MM.1S (cell line): ENCODE measurements around the gene NRXN3.

Source experiments
- DNase-seq: peaks from one replicate; pipeline ENCODE4 v3.0.0-alpha.2; 2015
- H2AFZ ChIP-seq: fragments of 300-600 bp; sonication (generic); 2 replicates; pipeline ENCODE4 v1.6.0; 2016; ENCODE audit warnings: antibody characterized with exemption, low read length
- H3F3A ChIP-seq: fragments of 300-600 bp; sonication (generic); 2 replicates; pipeline ENCODE4 v1.6.1; 2016; ENCODE audit warnings: mild to moderate bottlenecking, antibody characterized with exemption, low read length, moderate library complexity, mixed read lengths; ENCODE audit not compliant: insufficient read depth
- H3K27ac ChIP-seq: fragments of 300-600 bp; sonication (generic); 2 replicates; pipeline ENCODE4 v1.5.1; 2016; ENCODE audit warnings: mild to moderate bottlenecking, low read length
- H3K27me3 ChIP-seq: fragments of 300-600 bp; sonication (generic); replicated peaks from 2 replicates; pipeline ENCODE4 v1.6.0; 2016; ENCODE audit warnings: low read length; ENCODE audit not compliant: insufficient read depth
- H3K36me3 ChIP-seq: fragments of 300-600 bp; sonication (generic); replicated peaks from 2 replicates; pipeline ENCODE4 v1.6.1; 2016; ENCODE audit warnings: mild to moderate bottlenecking, low read length, mixed read lengths; ENCODE audit not compliant: insufficient read depth
- H3K4me1 ChIP-seq: fragments of 300-600 bp; sonication (generic); 2 replicates; pipeline ENCODE4 v1.6.1; 2016; ENCODE audit warnings: low read length, mixed read lengths
- H3K4me2 ChIP-seq: fragments of 300-600 bp; sonication (generic); 2 replicates; pipeline ENCODE4 v1.6.0; 2016; ENCODE audit warnings: low read depth, low read length
- H3K4me3 ChIP-seq: fragments of 300-600 bp; sonication (generic); 2 replicates; pipeline ENCODE4 v1.5.1; 2016; ENCODE audit warnings: low read length, mixed read lengths
- H3K79me2 ChIP-seq: fragments of 300-600 bp; sonication (generic); 2 replicates; pipeline ENCODE4 v1.6.1; 2016; ENCODE audit warnings: mixed run types, low read length, mixed read lengths
- H3K9ac ChIP-seq: fragments of 300-600 bp; sonication (generic); 2 replicates; pipeline ENCODE4 v1.6.1; 2016; ENCODE audit warnings: low read length, mixed read lengths
- H3K9me2 ChIP-seq: fragments of 300-600 bp; sonication (generic); replicated peaks from 2 replicates; pipeline ENCODE4 v1.6.1; 2016; ENCODE audit warnings: mild to moderate bottlenecking, low read length, mixed read lengths; ENCODE audit not compliant: insufficient read depth
- H3K9me3 ChIP-seq: fragments of 300-600 bp; sonication (generic); replicated peaks from 2 replicates; pipeline ENCODE4 v1.6.1; 2016; ENCODE audit warnings: mild to moderate bottlenecking, low read length, mixed read lengths; ENCODE audit not compliant: insufficient read depth
- H4K20me1 ChIP-seq: fragments of 300-600 bp; sonication (generic); 2 replicates; pipeline ENCODE4 v1.6.1; 2016; ENCODE audit warnings: mild to moderate bottlenecking, low read length, moderate library complexity, mixed read lengths; ENCODE audit not compliant: insufficient read depth
- EZH2 ChIP-seq: fragments of 300-600 bp; sonication (generic); optimal IDR thresholded peaks from 2 replicates; pipeline ENCODE3; 2017; ENCODE audit warnings: low read depth, mild to moderate bottlenecking, antibody characterized with exemption, low read length, mixed read lengths
- EZH2phosphoT487 ChIP-seq: fragments of 300-600 bp; sonication (generic); IDR thresholded peaks from 2 replicates; pipeline ENCODE4 v1.6.1; 2018; ENCODE audit warnings: antibody characterized with exemption, low read length
- TF ChIP-seq, protein P1 (sequence below): fragments of 300-600 bp; sonication (generic); IDR thresholded peaks from 2 replicates; pipeline ENCODE4 v1.5.1; 2016; ENCODE audit warnings: antibody characterized with exemption, low read length, mixed read lengths

The NRXN3 gene

DNA sequence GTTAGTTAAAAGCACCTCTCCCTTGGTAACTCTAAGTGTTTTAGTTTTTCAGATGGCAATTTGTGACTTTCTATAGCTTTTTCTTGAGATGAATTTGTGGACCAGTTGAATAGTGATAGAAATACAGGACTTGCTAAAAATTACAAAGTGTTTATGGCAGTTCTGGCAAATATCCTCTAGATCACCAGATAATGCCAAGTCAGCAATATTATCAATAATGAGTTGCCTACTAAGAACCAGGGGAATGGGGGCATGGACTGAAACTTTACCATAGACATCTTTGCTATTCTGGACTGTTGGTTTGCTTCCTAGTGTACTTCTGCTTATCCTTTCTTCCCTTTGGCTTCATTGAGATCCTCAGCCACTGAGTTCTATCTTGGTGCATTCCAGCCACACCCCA lies 1456.9 kb downstream of the NRXN3 start:
- no peaks in the 10 kb centered on the region for H3K9me2 ChIP-seq
- no peak for DNase-seq
- no peaks in the 10 kb centered on the region for H3K9me3 ChIP-seq
- H3K36me3 ChIP-seq: no peaks in the 10 kb centered on the region
- H3K4me3 ChIP-seq: no peak overlapping the region
- no peak for TF ChIP-seq EZH2phosphoT487
- TF ChIP-seq, protein P1, sequence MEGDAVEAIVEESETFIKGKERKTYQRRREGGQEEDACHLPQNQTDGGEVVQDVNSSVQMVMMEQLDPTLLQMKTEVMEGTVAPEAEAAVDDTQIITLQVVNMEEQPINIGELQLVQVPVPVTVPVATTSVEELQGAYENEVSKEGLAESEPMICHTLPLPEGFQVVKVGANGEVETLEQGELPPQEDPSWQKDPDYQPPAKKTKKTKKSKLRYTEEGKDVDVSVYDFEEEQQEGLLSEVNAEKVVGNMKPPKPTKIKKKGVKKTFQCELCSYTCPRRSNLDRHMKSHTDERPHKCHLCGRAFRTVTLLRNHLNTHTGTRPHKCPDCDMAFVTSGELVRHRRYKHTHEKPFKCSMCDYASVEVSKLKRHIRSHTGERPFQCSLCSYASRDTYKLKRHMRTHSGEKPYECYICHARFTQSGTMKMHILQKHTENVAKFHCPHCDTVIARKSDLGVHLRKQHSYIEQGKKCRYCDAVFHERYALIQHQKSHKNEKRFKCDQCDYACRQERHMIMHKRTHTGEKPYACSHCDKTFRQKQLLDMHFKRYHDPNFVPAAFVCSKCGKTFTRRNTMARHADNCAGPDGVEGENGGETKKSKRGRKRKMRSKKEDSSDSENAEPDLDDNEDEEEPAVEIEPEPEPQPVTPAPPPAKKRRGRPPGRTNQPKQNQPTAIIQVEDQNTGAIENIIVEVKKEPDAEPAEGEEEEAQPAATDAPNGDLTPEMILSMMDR: no peak
- no peak for TF ChIP-seq EZH2
- H3K27ac ChIP-seq: no peak overlapping the region
- H3K4me2 ChIP-seq: no peak overlapping the region
- H3F3A ChIP-seq: no peaks in the 10 kb centered on the region
- no peak overlapping the region for H2AFZ ChIP-seq
- H3K27me3 ChIP-seq: no peaks in the 10 kb centered on the region
- H3K79me2 ChIP-seq: no peaks in the 10 kb centered on the region
- H4K20me1 ChIP-seq: no peaks in the 10 kb centered on the region
- H3K4me1 ChIP-seq: no peaks in the 10 kb centered on the region
- H3K9ac ChIP-seq: no peak overlapping the region

DNA sequence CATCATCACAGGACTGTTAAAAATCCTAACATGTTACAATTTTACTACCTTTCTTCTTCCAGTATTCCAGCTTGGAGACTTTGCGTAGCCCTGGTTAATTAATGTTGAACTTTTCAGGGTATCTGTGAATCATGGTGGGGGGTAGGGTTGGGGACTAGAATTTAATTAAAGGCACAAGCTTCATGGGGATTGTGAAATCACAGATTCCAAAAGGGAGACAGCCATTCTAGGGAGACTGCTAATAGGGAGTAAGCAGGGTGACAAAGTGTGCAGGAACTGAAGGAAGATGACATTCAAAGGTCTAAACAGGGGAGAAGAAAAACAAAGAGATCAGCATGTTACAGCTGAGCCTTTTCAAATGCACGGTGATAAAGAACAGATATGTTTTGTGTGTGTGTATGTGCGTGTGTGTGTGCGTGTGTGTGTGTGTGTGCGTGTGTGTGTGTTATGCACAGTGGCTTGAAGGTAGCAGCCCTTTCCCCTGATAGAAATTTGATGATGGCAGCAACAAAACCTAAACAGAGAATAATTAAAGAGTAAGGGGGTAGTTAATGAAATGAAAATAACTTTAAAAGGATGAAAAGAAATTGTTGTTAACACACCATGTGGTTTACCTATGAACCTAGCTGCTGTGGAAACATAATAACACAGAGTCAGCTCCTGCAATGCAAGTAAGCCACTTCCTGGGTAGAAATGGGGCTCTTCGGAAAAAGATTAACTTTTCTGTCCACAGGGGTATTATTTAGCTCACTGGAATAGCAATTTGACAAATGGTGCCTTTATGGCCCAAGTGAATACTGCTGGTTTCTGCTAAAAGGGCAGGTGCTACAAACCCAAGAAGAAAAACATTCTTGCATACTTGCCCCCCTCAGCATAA lies 1459.5 kb downstream of the NRXN3 start:
- Histone ChIP-seq H3F3A (no peaks in the 10 kb centered on the region), H3K79me2 (no peaks in the 10 kb centered on the region), H3K36me3 (no peaks in the 10 kb centered on the region), H2AFZ (no peak overlapping the region), H3K9me3 (no peaks in the 10 kb centered on the region), H3K9ac (no peak overlapping the region), H3K4me1 (no peaks in the 10 kb centered on the region), H3K4me2 (no peak overlapping the region), H3K4me3 (no peak overlapping the region), H3K27ac (no peak overlapping the region), H3K9me2 (no peaks in the 10 kb centered on the region), H4K20me1 (no peaks in the 10 kb centered on the region), H3K27me3 (no peaks in the 10 kb centered on the region)
- no peak for DNase-seq
- TF ChIP-seq EZH2: no peak
- TF ChIP-seq EZH2phosphoT487: no peak
- TF ChIP-seq, protein P1: no peak

DNA sequence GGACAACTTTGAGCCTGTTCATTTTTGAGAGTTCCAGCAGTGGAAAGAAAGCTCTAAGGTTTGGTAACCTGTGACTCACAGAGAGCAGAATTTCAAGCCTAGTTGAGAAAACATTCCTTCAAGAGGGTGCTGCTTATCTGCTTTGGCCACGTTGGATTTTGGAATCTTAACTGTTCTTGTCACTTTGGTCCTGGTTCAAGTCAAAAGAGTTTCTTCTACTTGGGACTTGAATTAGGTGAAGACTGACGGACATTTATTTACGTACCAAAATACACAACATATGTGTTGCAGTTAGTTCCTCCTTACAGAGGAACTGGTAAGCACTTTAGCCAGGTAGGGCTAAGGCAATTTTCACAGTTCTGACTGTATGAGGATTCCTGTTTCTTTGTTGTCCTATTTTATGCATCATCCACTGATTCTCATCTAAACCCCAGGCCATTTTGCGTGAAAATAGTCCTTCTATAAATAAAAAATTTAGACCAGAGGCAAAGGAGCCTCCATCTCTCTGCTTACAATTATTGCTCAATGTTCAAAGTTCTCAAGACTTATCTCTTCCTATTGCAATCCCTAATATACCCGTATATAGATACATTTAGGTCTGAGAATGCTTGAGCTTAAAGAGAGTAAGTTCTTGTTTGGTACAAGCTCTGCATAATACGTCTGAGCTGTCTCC lies 1460.3 kb downstream of the NRXN3 start:
- H3K36me3 ChIP-seq: no peaks in the 10 kb centered on the region
- no peaks in the 10 kb centered on the region for H3K79me2 ChIP-seq
- no peak overlapping the region for H3K27ac ChIP-seq
- TF ChIP-seq EZH2: no peak
- TF ChIP-seq EZH2phosphoT487: no peak
- TF ChIP-seq, protein P1: no peak
- H3K4me1 ChIP-seq: no peaks in the 10 kb centered on the region
- no peak overlapping the region for H3K9ac ChIP-seq
- H3K4me3 ChIP-seq: no peak overlapping the region
- no peaks in the 10 kb centered on the region for H3K9me3 ChIP-seq
- no peak for DNase-seq
- no peaks in the 10 kb centered on the region for H3K9me2 ChIP-seq
- H3K4me2 ChIP-seq: no peak overlapping the region
- no peak overlapping the region for H2AFZ ChIP-seq
- no peaks in the 10 kb centered on the region for H3K27me3 ChIP-seq
- no peaks in the 10 kb centered on the region for H4K20me1 ChIP-seq
- no peaks in the 10 kb centered on the region for H3F3A ChIP-seq
